Gastroesophageal sphincter (tissue), 4 donors: ENCODE results near the gene NBAS. TPM values are rescaled to one million over a fixed set of nuclear protein-coding genes. Genes with fewer than 3 reads are reported as not detected.

Experiments used
- ATAC-seq: fragments of 150-250 bp; one replicate; pipeline ENCODE4 v1.9.1; 2016; ENCODE audit warnings: mild to moderate bottlenecking, moderate library complexity
- H3K27ac ChIP-seq, 4 donors: fragments of 200-600 bp; sonication (generic) in 3 of 4; 1 replicate in 3 of 4; 2 replicates in 1 of 4; pipeline ENCODE4 v1.5.1; 2016 to 2019
- H3K27me3 ChIP-seq: fragments of 200-600 bp; sonication (generic); one replicate; pipeline ENCODE4 v1.5.1; 2019
- H3K36me3 ChIP-seq, 2 donors: fragments of 200-600 bp; sonication (generic); one replicate each; pipeline ENCODE4 v1.5.1; 2019; ENCODE audit warnings: control low read depth in 1 of 2
- H3K4me1 ChIP-seq, 3 donors: fragments of 200-600 bp; sonication (generic); 1 replicate in 2 of 3; 2 replicates in 1 of 3; pipeline ENCODE4 v1.5.1; 2016 to 2019; ENCODE audit warnings: control low read depth in 2 of 3
- H3K4me3 ChIP-seq, 2 donors: fragments of 200-600 bp; sonication (generic); one replicate each; pipeline ENCODE4 v1.5.1; 2019; ENCODE audit warnings: mild to moderate bottlenecking in 1 of 2, moderate library complexity in 1 of 2
- H3K9me3 ChIP-seq, 3 donors: fragments of 200-600 bp; sonication (generic); one replicate each; pipeline ENCODE4 v1.5.1; 2017 to 2019; ENCODE audit warnings: control low read depth in 2 of 3
- EP300 ChIP-seq: sonication (generic); formaldehyde crosslinking; IDR thresholded peaks from one replicate; pipeline ENCODE4 v1.6.1; 2017; ENCODE audit warnings: antibody characterized with exemption, mild to moderate bottlenecking
- POLR2A ChIP-seq, 2 donors: fragments of 450-650 bp; IDR thresholded peaks; one replicate each; pipeline ENCODE4 v1.6.1; 2017; ENCODE audit warnings: antibody characterized with exemption in 2 of 2, mild to moderate bottlenecking in 2 of 2, moderate library complexity in 1 of 2
- POLR2AphosphoS5 ChIP-seq: sonication (generic); formaldehyde crosslinking; IDR thresholded peaks from one replicate; pipeline ENCODE4 v1.6.1; 2017; ENCODE audit warnings: antibody characterized with exemption
- WGBS, 2 donors: methylation state at CpG; one replicate each; pipeline ENCODE4 v1.1.5; 2018; ENCODE audit warnings: low coverage in 1 of 2; 5-methylcytosine and 5-hydroxymethylcytosine counted together
- total RNA-seq, 4 donors: library from RNA; depleted of rRNA; stranded (reverse); fragments of >200 nt; gene quantifications; one replicate each; pipeline ENCODE4 v1.1.0, GENCODE V29; 2016
- TF ChIP-seq, protein P1 (sequence below), 4 experiments: fragments of 200-600 bp in 2 of 4; fragments of 450-650 bp in 2 of 4; sonication (generic) in 1 of 4; IDR thresholded peaks; one replicate each; pipeline ENCODE4 v1.5.1; 2017 to 2019; ENCODE audit warnings: antibody characterized with exemption in 4 of 4, mild to moderate bottlenecking in 2 of 4, moderate library complexity in 2 of 4

The NBAS gene
- total RNA-seq, 4 donors from 2014 or later = 34.9 to 50.9 (median 40.4) TPM

- H3K9me3 ChIP-seq = no peaks in the 10 kb centered on the region
- no peak overlapping the region for H3K4me3 ChIP-seq
- peaks cover 0 to 14% of the 10 kb centered on the region in 2 donors for H3K36me3 ChIP-seq
- H3K27me3 ChIP-seq = no peaks in the 10 kb centered on the region
- H3K27ac ChIP-seq = no peak overlapping the region
- H3K4me1 ChIP-seq = peaks cover 0 to 12% (median 0%) of the 10 kb centered on the region in 3 donors
- no peak for TF ChIP-seq POLR2A (IDR thresholded peaks at IDR 0.05)
- TF ChIP-seq EP300 = no peak
- TF ChIP-seq POLR2AphosphoS5 = no peak
- TF ChIP-seq, protein P1, sequence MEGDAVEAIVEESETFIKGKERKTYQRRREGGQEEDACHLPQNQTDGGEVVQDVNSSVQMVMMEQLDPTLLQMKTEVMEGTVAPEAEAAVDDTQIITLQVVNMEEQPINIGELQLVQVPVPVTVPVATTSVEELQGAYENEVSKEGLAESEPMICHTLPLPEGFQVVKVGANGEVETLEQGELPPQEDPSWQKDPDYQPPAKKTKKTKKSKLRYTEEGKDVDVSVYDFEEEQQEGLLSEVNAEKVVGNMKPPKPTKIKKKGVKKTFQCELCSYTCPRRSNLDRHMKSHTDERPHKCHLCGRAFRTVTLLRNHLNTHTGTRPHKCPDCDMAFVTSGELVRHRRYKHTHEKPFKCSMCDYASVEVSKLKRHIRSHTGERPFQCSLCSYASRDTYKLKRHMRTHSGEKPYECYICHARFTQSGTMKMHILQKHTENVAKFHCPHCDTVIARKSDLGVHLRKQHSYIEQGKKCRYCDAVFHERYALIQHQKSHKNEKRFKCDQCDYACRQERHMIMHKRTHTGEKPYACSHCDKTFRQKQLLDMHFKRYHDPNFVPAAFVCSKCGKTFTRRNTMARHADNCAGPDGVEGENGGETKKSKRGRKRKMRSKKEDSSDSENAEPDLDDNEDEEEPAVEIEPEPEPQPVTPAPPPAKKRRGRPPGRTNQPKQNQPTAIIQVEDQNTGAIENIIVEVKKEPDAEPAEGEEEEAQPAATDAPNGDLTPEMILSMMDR (IDR thresholded peaks at IDR 0.05) = no peak
- 84 to 95% methylated on average over 2 to 3 of the region's 3 CpGs for WGBS, 2 donors
- no peak for ATAC-seq
Measured at GRCh38 chr2:15539999-15540398, 21.1 kb downstream of the NBAS start.

- TF ChIP-seq POLR2A (IDR thresholded peaks at IDR 0.05) = no peak
- TF ChIP-seq POLR2AphosphoS5 = no peak
- no peak for TF ChIP-seq EP300
- TF ChIP-seq, protein P1 (IDR thresholded peaks at IDR 0.05) = no peak
- H3K27me3 ChIP-seq = no peaks in the 10 kb centered on the region
- peaks cover 3 to 23% of the 10 kb centered on the region in 2 donors for H3K36me3 ChIP-seq
- H3K4me3 ChIP-seq = no peak overlapping the region
- no peak overlapping the region for H3K27ac ChIP-seq
- no peaks in the 10 kb centered on the region for H3K9me3 ChIP-seq
- no peak for ATAC-seq
- H3K4me1 ChIP-seq = peaks cover 0 to 12% (median 0%) of the 10 kb centered on the region in 3 donors
- 76 to 88% methylated on average over 4 of the region's 4 CpGs for WGBS, 2 donors
Measured at GRCh38 chr2:15538792-15539191, 22.3 kb downstream of the NBAS start.

DNA sequence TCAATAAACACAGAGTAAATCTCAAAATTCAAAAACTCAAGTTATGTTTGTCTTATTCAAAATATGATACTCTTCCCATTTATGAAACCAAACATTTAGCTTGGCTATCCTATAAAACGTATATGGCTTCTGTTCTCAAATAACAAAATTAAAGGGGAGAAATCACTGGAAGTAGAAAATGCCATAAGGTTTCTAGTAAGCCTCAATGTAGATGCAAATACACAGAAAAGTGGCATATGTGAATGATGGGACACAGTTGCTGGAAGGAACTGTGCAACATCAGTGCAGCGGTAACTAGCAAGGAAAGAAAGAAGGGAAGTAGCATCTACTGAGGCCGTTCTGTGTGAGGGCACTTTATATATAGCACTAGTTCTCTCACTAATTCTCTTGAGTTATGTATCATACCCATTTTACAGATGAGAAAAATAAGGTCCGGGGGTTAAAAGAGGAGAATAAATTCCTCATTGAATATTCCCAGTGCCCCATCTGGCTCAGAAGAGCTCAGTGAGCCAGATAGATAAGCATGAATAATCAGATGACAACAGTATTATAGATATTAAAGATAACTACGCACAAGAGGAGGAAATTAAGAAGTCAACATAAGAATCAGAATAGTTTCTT is 27.2 kb downstream of the NBAS start:
- H3K4me1 ChIP-seq = no peaks in the 10 kb centered on the region
- no peaks in the 10 kb centered on the region for H3K9me3 ChIP-seq
- peaks cover 3 to 49% of the 10 kb centered on the region in 2 donors for H3K36me3 ChIP-seq
- H3K27ac ChIP-seq = no peak overlapping the region
- ATAC-seq = no peak
- 86 to 98% methylated on average over 5 of the region's 5 CpGs for WGBS, 2 donors
- H3K4me3 ChIP-seq = no peak overlapping the region
- no peaks in the 10 kb centered on the region for H3K27me3 ChIP-seq
- TF ChIP-seq EP300 (no peak), POLR2A (IDR thresholded peaks at IDR 0.05) (no peak), POLR2AphosphoS5 (no peak)
- TF ChIP-seq, protein P1 (IDR thresholded peaks at IDR 0.05) = no peak

DNA sequence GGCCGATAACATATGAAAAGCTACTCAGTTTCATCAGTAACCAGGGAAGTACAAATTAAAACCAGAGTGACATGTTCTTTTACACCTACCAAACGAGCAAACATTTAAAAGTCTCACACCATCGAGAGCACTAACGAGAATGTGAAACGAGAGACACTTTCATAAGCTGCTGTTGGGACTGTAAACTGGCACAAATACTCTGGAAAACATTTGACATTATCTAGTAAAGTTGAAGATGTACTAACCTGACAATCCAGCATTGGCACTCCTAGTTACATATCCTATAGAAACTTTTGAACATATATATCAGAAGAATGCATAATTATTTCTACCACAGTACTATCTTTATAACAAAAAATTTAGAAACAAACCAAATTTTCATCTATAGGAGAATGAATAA is 28.1 kb downstream of the NBAS start:
- H3K4me1 ChIP-seq = no peaks in the 10 kb centered on the region
- peaks cover 3 to 44% of the 10 kb centered on the region in 2 donors for H3K36me3 ChIP-seq
- ATAC-seq = no peak
- H3K4me3 ChIP-seq = no peak overlapping the region
- 80 to 93% methylated on average over 4 to 5 of the region's 5 CpGs for WGBS, 2 donors
- no peak overlapping the region for H3K27ac ChIP-seq
- TF ChIP-seq POLR2A (IDR thresholded peaks at IDR 0.05) (no peak), POLR2AphosphoS5 (no peak), EP300 (no peak)
- TF ChIP-seq, protein P1 (IDR thresholded peaks at IDR 0.05) = no peak
- H3K9me3 ChIP-seq = no peaks in the 10 kb centered on the region
- no peaks in the 10 kb centered on the region for H3K27me3 ChIP-seq
